Heart right ventricle (tissue), 16 donors: ENCODE data around the gene SPATA46. TPM values are rescaled to one million over a fixed set of nuclear protein-coding genes. Genes with fewer than 3 reads are reported as not detected.

Experiments used
- ATAC-seq, 8 donors: fragments of 200-7000 bp; cut with Tn5 transposase; one replicate each; pipeline ENCODE4 v1.9.1; 2020; ENCODE audit warnings: mild to moderate bottlenecking in 8 of 8, moderate library complexity in 8 of 8, moderate number of reproducible peaks in 1 of 8
- DNase-seq, 2 donors: peaks; one replicate each; pipeline ENCODE4 v3.0.0-alpha.2; 2020
- H3K27ac ChIP-seq, 10 donors: fragments of 200-600 bp; sonication (generic) in 2 of 10; one replicate each; pipeline versions ENCODE4 v1.5.0 to v1.8.0; 2020 to 2022; ENCODE audit warnings: mild to moderate bottlenecking in 3 of 10
- H3K27me3 ChIP-seq, 7 donors: fragments of 200-600 bp; one replicate each; pipeline ENCODE4 v1.8.0; 2021 to 2022; ENCODE audit warnings: mild to moderate bottlenecking in 2 of 7
- H3K36me3 ChIP-seq, 9 donors: fragments of 200-600 bp; sonication (generic) in 1 of 9; one replicate each; pipeline versions ENCODE4 v1.5.0 to v1.8.0; 2020 to 2022; ENCODE audit warnings: mild to moderate bottlenecking in 2 of 9
- H3K4me1 ChIP-seq, 9 donors: fragments of 200-600 bp; sonication (generic) in 1 of 9; one replicate each; pipeline versions ENCODE4 v1.5.0 to v1.8.0; 2020 to 2022; ENCODE audit warnings: mild to moderate bottlenecking in 4 of 9
- H3K4me3 ChIP-seq, 10 donors: fragments of 200-600 bp; sonication (generic) in 2 of 10; one replicate each; pipeline versions ENCODE4 v1.5.0 to v1.8.0; 2020 to 2022; ENCODE audit warnings: mild to moderate bottlenecking in 7 of 10, moderate library complexity in 2 of 10
- H3K9me3 ChIP-seq, 11 donors: fragments of 200-600 bp in 10 of 11; sonication (generic) in 2 of 11; one replicate each; pipeline versions ENCODE4 v1.5.0 to v1.8.0; 2013 to 2022; ENCODE audit warnings: mild to moderate bottlenecking in 2 of 11, control low read depth in 1 of 11, moderate library complexity in 1 of 11
- CTCF ChIP-seq, 9 donors: fragments of 200-600 bp; sonication (generic) in 2 of 9; IDR thresholded peaks; one replicate each; pipeline versions ENCODE4 v1.5.0 to v1.8.0; 2021 to 2022; ENCODE audit warnings: antibody characterized with exemption in 9 of 9, mild to moderate bottlenecking in 5 of 9, moderate library complexity in 1 of 9
- WGBS, 2 donors: extraction: QIAGEN DNeasy Blood & Tissue Kit; methylation state at CpG; one replicate each; pipeline ENCODE4 v1.1.7; 2013; ENCODE audit warnings: inconsistent platforms in 1 of 2; 5-methylcytosine and 5-hydroxymethylcytosine counted together
- intact Hi-C, 10 donors: fragments of 100-400 bp; cut with DNase I; formaldehyde crosslinking; loops; one replicate each; pipeline versions ENCODE4 v1.11.1 to v1.14.2; 2022
- polyA plus RNA-seq, 2 donors: library from polyadenylated mRNA; stranded (reverse); fragments of 200-250 nt; gene quantifications; one replicate each; pipeline ENCODE4 v1.2.3, GENCODE V29; 2013
- total RNA-seq, 10 donors: library from RNA; stranded (reverse); fragmentation: NEBNext Ultra II Directional in 3 of 10; extraction: Animal tissue kit (Norgen Biotek cat#: 25700) in 3 of 10; gene quantifications; one replicate each; pipeline versions ENCODE4 v1.2.1 to v1.2.4, GENCODE V29; 2021 to 2023
- donor health status: Arrhythmogenic right ventricular cardiomyopathy.
- donor health status: ischemic (EF 13 %, LVEDD 7.1; RV severe dilation, severe dysfunction).
- donor health status: healthy with polysubstance abuse.
- donor health status: DM: no; HTN: yes; CAD: no.
- donor health status: DM: no; HTN: no; CAD: no.
- donor health status: ischemic (EF 25% LVEDD 6.9; RV normal size, moderate dysfunction).
- donor health status: ischemic (EF 25% LVEDD 5.7; RV mildly dilated, moderate dysfunction).
- donor health status: healthy.
- donor health status: DM: yes; HTN: yes; CAD: no.
- donor health status: Ischemic cardiomyopathy.
- donor health status: ischemic (EF 35%, LVEDD 5.7; RV mildly dilated, moderate dysfunction).
- donor health status: nonischemic (EF 11% LVEDD 7.7; RV severe dilation, severe dysfunction).
- donor health status: DM: yes; HTN: yes; CAD: no.
- donor health status: PGD.
- donor health status: ischemic (EF 29% LVEDD 5.4; RV normal size, mild dysfunction).
- donor health status: nonischemic (EF 23%, LVEDD 6.1; RV moderate dilation, normal function).

SPATA46 gene
- total and polyA plus RNA-seq, 12 donors: not detected

DNA sequence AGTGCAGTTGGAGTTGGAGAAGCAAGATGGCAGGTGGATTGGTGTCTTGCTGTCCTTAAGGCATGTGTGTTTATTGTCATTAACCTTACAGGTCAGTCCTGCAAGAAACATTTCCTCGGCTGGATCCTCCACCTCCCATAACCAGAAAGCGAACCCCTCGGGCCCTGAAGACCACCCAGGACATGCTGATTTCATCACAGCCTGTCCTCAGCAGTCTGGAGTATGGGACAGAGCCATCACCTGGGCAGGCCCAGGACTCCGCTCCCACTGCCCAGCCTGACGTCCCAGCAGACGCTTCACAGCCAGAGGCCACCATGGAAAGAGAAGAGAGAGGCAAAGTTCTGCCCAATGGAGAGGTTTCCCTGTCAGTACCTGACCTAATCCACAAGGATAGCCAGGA, 6.4 kb upstream of the SPATA46 start:
- 96 to 97% methylated on average over 6 of the region's 6 CpGs for WGBS, 2 donors
- intact Hi-C loops: loop anchor here in 1 of 10 donors (10.0 kb wide), 1 partner anchor 88 kb away; no protein-coding TSS in a partner anchor
- Histone ChIP-seq H3K36me3 (no peaks in the 10 kb centered on the region), H3K27me3 (no peaks in the 10 kb centered on the region), H3K9me3 (no peaks in the 10 kb centered on the region), H3K4me3 (no peak overlapping the region), H3K27ac (no peak overlapping the region), H3K4me1 (no peaks in the 10 kb centered on the region)
- ATAC-seq (no peak), DNase-seq (no peak)
- TF ChIP-seq CTCF (IDR thresholded peaks at IDR 0.05): no peak

GRCh38 chr1:162381941-162382750, 5.5 kb upstream of the SPATA46 start:
- intact Hi-C loops: loop anchor here in 1 of 10 donors (10.0 kb wide), 1 partner anchor 87 kb away; no protein-coding TSS in a partner anchor
- Histone ChIP-seq H3K9me3 (no peaks in the 10 kb centered on the region), H3K36me3 (no peaks in the 10 kb centered on the region), H3K4me3 (no peak overlapping the region), H3K27ac (no peak overlapping the region), H3K4me1 (no peaks in the 10 kb centered on the region), H3K27me3 (no peaks in the 10 kb centered on the region)
- no peak for TF ChIP-seq CTCF (IDR thresholded peaks at IDR 0.05)
- no peak for DNase-seq
- WGBS, 2 donors: 85 to 90% methylated on average over 13 of the region's 13 CpGs
- ATAC-seq: no peak

DNA sequence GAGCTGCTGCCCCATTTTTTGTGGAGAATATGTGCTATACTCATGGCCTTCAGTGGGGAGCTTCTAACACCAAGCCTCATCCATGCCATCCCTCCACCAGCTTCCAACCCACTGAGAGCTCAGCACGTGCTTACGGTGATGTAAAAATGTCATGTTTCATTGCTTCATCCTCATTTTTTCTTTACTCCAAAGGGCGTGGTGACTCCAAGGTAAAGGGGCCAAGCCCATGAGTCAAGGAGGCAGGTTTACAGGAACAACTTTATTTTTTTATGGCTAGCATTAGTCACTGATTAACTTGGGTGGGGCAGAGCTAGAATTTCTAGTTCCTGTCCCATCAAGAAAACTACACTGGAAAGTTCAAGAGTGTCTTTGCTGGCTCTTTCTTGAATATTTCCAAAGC, 4.7 kb upstream of the SPATA46 start, which contains the start of gene C1orf226:
Gene C1orf226, plus strand, starts transcription at position 346 of the 400 bp plus-strand sequence. CDS start 174 bp downstream, outside the sequence.
- Histone ChIP-seq H3K4me3 (no peak within 1 kb of the TSS), H3K9me3 (no peaks in the 10 kb centered on the region), H3K27ac (no peak within 1 kb of the TSS), H3K36me3 (no peaks in the 10 kb centered on the region), H3K4me1 (no peaks in the 10 kb centered on the region), H3K27me3 (no peaks in the 10 kb centered on the region)
- ATAC-seq: no peak
- WGBS, 2 donors: 78 to 97% methylated on average over 3 of the region's 3 CpGs
- DNase-seq: no peak
- TF ChIP-seq CTCF (IDR thresholded peaks at IDR 0.05): no peak
- intact Hi-C loops: loop anchor here in 1 of 10 donors (10.0 kb wide), 1 partner anchor 87 kb away; no protein-coding TSS in a partner anchor

GRCh38 chr1:162380061-162380846, 3.6 kb upstream of the SPATA46 start:
- TF ChIP-seq CTCF (IDR thresholded peaks at IDR 0.05): no peak
- ATAC-seq (no peak), DNase-seq (no peak)
- no peaks in the 10 kb centered on the region for H3K9me3 ChIP-seq
- H3K4me1 ChIP-seq: no peaks in the 10 kb centered on the region
- H3K27me3 ChIP-seq: no peaks in the 10 kb centered on the region
- H3K36me3 ChIP-seq: no peaks in the 10 kb centered on the region
- H3K27ac ChIP-seq: no peak overlapping the region
- intact Hi-C loops: loop anchor here in 1 of 10 donors (10.0 kb wide), 1 partner anchor 85 kb away; no protein-coding TSS in a partner anchor
- H3K4me3 ChIP-seq: no peak overlapping the region
- 82 to 91% methylated on average over 6 of the region's 6 CpGs for WGBS, 2 donors
